Transverse colon (tissue), 4 donors: ENCODE data around the gene SEPTIN3. TPM values are rescaled to one million over a fixed set of nuclear protein-coding genes. Genes with fewer than 3 reads are reported as not detected.

Experiments
- DNase-seq: peaks from one replicate; pipeline ENCODE4 v3.0.0-alpha.2; 2019
- H3K27ac ChIP-seq, 4 donors: fragments of 200-600 bp; sonication (generic); 2 replicates each; pipeline ENCODE4 v1.5.1; 2016 to 2018; ENCODE audit warnings: inconsistent platforms in 4 of 4
- H3K27me3 ChIP-seq: fragments of 200-600 bp; sonication (generic); 2 replicates; pipeline ENCODE4 v1.5.1; 2017; ENCODE audit warnings: inconsistent platforms
- H3K36me3 ChIP-seq, 4 donors: fragments of 200-600 bp; sonication (generic); 2 replicates each; pipeline ENCODE4 v1.5.1; 2017 to 2019; ENCODE audit warnings: inconsistent platforms in 4 of 4
- H3K4me1 ChIP-seq, 4 donors: fragments of 200-600 bp; sonication (generic); 2 replicates each; pipeline ENCODE4 v1.5.1; 2017 to 2020; ENCODE audit warnings: inconsistent platforms in 4 of 4
- H3K4me3 ChIP-seq, 4 donors: fragments of 200-600 bp; sonication (generic); 1 replicate in 1 of 4; 2 replicates in 3 of 4; pipeline versions ENCODE4 v1.5.1 to v1.6.1; 2017 to 2019; ENCODE audit warnings: inconsistent platforms in 4 of 4
- H3K9me3 ChIP-seq, 2 donors: fragments of 200-600 bp; sonication (generic); 2 replicates each; pipeline ENCODE4 v1.5.1; 2017 to 2019; ENCODE audit warnings: inconsistent platforms in 2 of 2
- CTCF ChIP-seq, 5 experiments: fragments of 200-600 bp in 3 of 5; fragments of 450-650 bp in 2 of 5; sonication (generic) in 3 of 5; IDR thresholded peaks; 1 replicate in 2 of 5; 2 replicates in 3 of 5; pipeline ENCODE4 v1.5.1; 2016 to 2017; ENCODE audit warnings: antibody characterized with exemption in 5 of 5, inconsistent platforms in 3 of 5, mild to moderate bottlenecking in 2 of 5, moderate library complexity in 1 of 5
- EP300 ChIP-seq: sonication (generic); formaldehyde crosslinking; IDR thresholded peaks from one replicate; pipeline ENCODE4 v1.6.1; 2017; ENCODE audit warnings: antibody characterized with exemption, low read depth
- POLR2A ChIP-seq: fragments of 450-650 bp; IDR thresholded peaks from one replicate; pipeline ENCODE4 v1.6.1; 2016; ENCODE audit warnings: antibody characterized with exemption, mild to moderate bottlenecking, moderate library complexity
- POLR2AphosphoS5 ChIP-seq, 3 donors: sonication (generic); formaldehyde crosslinking; IDR thresholded peaks; one replicate each; pipeline ENCODE4 v1.6.1; 2016; ENCODE audit warnings: antibody characterized with exemption in 3 of 3
- WGBS, 2 donors: methylation state at CpG; one replicate each; pipeline ENCODE4 v1.1.5; 2018; ENCODE audit warnings: low coverage in 1 of 2; 5-methylcytosine and 5-hydroxymethylcytosine counted together
- in situ Hi-C, 4 donors: fragments of 200-750 bp; cut with MboI; loops; one replicate each; pipeline versions ENCODE4 v1.15.0 to v1.15.1; 2017; ENCODE audit warnings: low sequenced_read_pairs in 3 of 4, low pct_ligation_motif_present in 1 of 4, low pct_unique_long_range_greater_than_20kb in 1 of 4
- intact Hi-C: fragments of 100-400 bp; cut with DNase I; formaldehyde crosslinking; loops from one replicate; pipeline ENCODE4 v1.15.1; 2023; ENCODE audit warnings: low total_unique reads
- total RNA-seq, 4 donors: library from RNA; depleted of rRNA; stranded (reverse); fragments of >200 nt; gene quantifications; one replicate each; pipeline ENCODE4 v1.1.0, GENCODE V29; 2016

Gene SEPTIN3
- total RNA-seq, 4 donors from 2014 or later = 0.48 to 0.68 TPM; not detected in 2

- H3K36me3 ChIP-seq = no peaks in the 10 kb centered on the region
- peaks cover 36% of the 10 kb centered on the region for H3K27me3 ChIP-seq
- intact Hi-C loops (no loop called here), in situ Hi-C loops (loop anchor here in 1 of 4 donors (25.0 kb wide), 1 partner anchor 117 kb away; the partner anchor contains the start of gene CCDC134)
- no peak for TF ChIP-seq POLR2A
- no peak overlapping the region for H3K27ac ChIP-seq
- DNase-seq = no peak
- no peaks in the 10 kb centered on the region for H3K9me3 ChIP-seq
- WGBS, 2 donors = 72% methylated on average over 8 of the region's 8 CpGs; no CpG with 5 or more reads in 1 of the 2 donors
- peaks cover 0 to 14% (median 12%) of the 10 kb centered on the region in 4 donors for H3K4me1 ChIP-seq
- no peak overlapping the region for H3K4me3 ChIP-seq
These were observed 39.8 kb upstream of the SEPTIN3 start for GRCh38 chr22:41929418-41929810.

- Histone ChIP-seq H3K27ac (no peak overlapping the region), H3K27me3 (peaks cover 15% of the 10 kb centered on the region), H3K9me3 (no peaks in the 10 kb centered on the region), H3K4me3 (no peak overlapping the region), H3K36me3 (no peaks in the 10 kb centered on the region), H3K4me1 (peaks cover 0 to 2% (median under 1%) of the 10 kb centered on the region in 4 donors)
- WGBS, 2 donors = 69 to 100% methylated on average over 1 to 10 of the region's 10 CpGs
- in situ Hi-C loops (loop anchor here in 1 of 4 donors (25.0 kb wide), 1 partner anchor 119 kb away; the partner anchor contains the start of gene CCDC134), intact Hi-C loops (no loop called here)
- TF ChIP-seq POLR2A (no peak), EP300 (no peak), CTCF (IDR thresholded peaks at IDR 0.05) (no peak), POLR2AphosphoS5 (IDR thresholded peaks at IDR 0.05) (no peak)
- no peak for DNase-seq
These were observed 37.5 kb upstream of the SEPTIN3 start for GRCh38 chr22:41931701-41932269.

GRCh38 chr22:41932353-41932752 lies 36.9 kb upstream of the SEPTIN3 start:
- DNase-seq = no peak

GRCh38 chr22:41933411-41934177 lies 35.6 kb upstream of the SEPTIN3 start:
- H3K27ac ChIP-seq = no peak overlapping the region
- TF ChIP-seq POLR2AphosphoS5 (IDR thresholded peaks at IDR 0.05) (no peak), EP300 (no peak), CTCF (IDR thresholded peaks at IDR 0.05) (no peak), POLR2A (no peak)
- peaks cover under 1% of the 10 kb centered on the region for H3K27me3 ChIP-seq
- no peaks in the 10 kb centered on the region for H3K9me3 ChIP-seq
- no peaks in the 10 kb centered on the region for H3K4me1 ChIP-seq
- H3K4me3 ChIP-seq = no peak overlapping the region
- WGBS, 2 donors = 82% methylated on average over 15 of the region's 16 CpGs; no CpG with 5 or more reads in 1 of the 2 donors
- in situ Hi-C loops = loop anchor here in 1 of 4 donors (25.0 kb wide), 1 partner anchor 121 kb away; the partner anchor contains the start of gene CCDC134
- no peak for DNase-seq
- intact Hi-C loops = no loop called here
- H3K36me3 ChIP-seq = no peaks in the 10 kb centered on the region

More at GRCh38 chr22:41932353-41932752, 36.9 kb upstream of the SEPTIN3 start:
- intact Hi-C loops (no loop called here), in situ Hi-C loops (loop anchor here in 1 of 4 donors (25.0 kb wide), 1 partner anchor 120 kb away; the partner anchor contains the start of gene CCDC134)
- H3K27me3 ChIP-seq = peaks cover 9% of the 10 kb centered on the region
- TF ChIP-seq POLR2AphosphoS5 (IDR thresholded peaks at IDR 0.05) (no peak), EP300 (no peak), POLR2A (no peak), CTCF (IDR thresholded peaks at IDR 0.05) (no peak)
- no peak overlapping the region for H3K4me3 ChIP-seq
- no peaks in the 10 kb centered on the region for H3K9me3 ChIP-seq
- 93% methylated on average over 9 of the region's 12 CpGs; no CpG with 5 or more reads in 1 of the 2 donors for WGBS, 2 donors
- H3K36me3 ChIP-seq = no peaks in the 10 kb centered on the region
- H3K4me1 ChIP-seq = no peaks in the 10 kb centered on the region
- no peak overlapping the region for H3K27ac ChIP-seq
